Suprapubic skin (tissue), 4 donors: ENCODE measurements around the gene PKNOX1.
"Not testable (repeated sequence)": the region's sequence is repeated elsewhere in the genome, so short reads cannot be mapped to it uniquely, and the experiment has no call there.

ENCODE experiments used
- EP300 ChIP-seq: sonication (generic); formaldehyde crosslinking; IDR thresholded peaks from one replicate; pipeline ENCODE4 v1.6.1; 2017; ENCODE audit warnings: antibody characterized with exemption
- POLR2A ChIP-seq, 2 donors: fragments of 450-650 bp; IDR thresholded peaks; one replicate each; pipeline ENCODE4 v1.6.1; 2017; ENCODE audit warnings: antibody characterized with exemption in 2 of 2, mild to moderate bottlenecking in 2 of 2, moderate library complexity in 2 of 2
- POLR2AphosphoS5 ChIP-seq, 3 donors: sonication (generic); formaldehyde crosslinking; IDR thresholded peaks; one replicate each; pipeline ENCODE4 v1.6.1; 2017; ENCODE audit warnings: antibody characterized with exemption in 3 of 3
- TF ChIP-seq, protein P1 (sequence below), 2 donors: fragments of 200-600 bp in 1 of 2; fragments of 450-650 bp in 1 of 2; sonication (generic) in 1 of 2; IDR thresholded peaks; one replicate each; pipeline ENCODE4 v1.5.1; 2016 to 2019; ENCODE audit warnings: antibody characterized with exemption in 2 of 2, mild to moderate bottlenecking in 1 of 2, moderate library complexity in 1 of 2

DNA sequence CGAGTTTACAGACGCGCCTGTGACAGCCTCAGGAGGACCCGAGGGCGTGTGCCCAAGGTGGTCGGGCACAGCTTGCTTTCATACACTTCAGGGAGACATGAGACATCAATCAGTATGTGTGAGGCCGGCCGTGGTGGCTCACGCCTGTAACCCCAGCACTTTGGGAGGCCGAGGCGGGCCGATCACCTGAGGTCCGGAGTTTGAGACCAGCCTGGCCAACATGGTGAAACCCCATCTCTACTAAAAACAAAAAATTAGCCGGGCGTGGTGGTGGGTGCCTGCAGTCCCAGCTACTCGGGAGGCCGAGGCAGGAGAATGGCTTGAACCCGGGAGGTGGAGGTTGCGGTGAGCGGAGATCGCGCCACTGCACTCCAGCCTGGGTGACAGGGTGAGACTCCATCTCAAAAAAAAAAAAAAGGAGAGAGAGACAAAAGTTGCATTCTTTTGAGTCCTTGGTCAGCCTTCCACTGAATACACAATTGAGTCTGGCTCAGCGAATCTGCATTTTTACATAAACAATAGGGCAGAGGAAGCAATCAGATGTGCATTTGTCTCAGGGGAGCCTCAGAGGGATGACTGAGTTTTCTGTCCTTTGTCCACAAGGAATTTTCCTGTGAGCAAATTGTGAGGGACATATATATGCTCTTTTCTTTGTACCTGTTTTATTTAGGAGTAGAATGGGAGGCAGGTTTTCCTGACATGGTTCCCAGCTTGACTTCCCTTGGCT, 46.7 kb upstream of the PKNOX1 start:
- TF ChIP-seq, protein P1, sequence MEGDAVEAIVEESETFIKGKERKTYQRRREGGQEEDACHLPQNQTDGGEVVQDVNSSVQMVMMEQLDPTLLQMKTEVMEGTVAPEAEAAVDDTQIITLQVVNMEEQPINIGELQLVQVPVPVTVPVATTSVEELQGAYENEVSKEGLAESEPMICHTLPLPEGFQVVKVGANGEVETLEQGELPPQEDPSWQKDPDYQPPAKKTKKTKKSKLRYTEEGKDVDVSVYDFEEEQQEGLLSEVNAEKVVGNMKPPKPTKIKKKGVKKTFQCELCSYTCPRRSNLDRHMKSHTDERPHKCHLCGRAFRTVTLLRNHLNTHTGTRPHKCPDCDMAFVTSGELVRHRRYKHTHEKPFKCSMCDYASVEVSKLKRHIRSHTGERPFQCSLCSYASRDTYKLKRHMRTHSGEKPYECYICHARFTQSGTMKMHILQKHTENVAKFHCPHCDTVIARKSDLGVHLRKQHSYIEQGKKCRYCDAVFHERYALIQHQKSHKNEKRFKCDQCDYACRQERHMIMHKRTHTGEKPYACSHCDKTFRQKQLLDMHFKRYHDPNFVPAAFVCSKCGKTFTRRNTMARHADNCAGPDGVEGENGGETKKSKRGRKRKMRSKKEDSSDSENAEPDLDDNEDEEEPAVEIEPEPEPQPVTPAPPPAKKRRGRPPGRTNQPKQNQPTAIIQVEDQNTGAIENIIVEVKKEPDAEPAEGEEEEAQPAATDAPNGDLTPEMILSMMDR (IDR thresholded peaks at IDR 0.05): not testable (repeated sequence)
- TF ChIP-seq POLR2A (IDR thresholded peaks at IDR 0.05); EP300; POLR2AphosphoS5 (IDR thresholded peaks at IDR 0.05): not testable (repeated sequence)
